HepG2 (cell line): Measurements from ENCODE around the gene NAT10. TPM values are rescaled to one million over a fixed set of nuclear protein-coding genes. Genes with fewer than 3 reads are reported as not detected.

Source experiments
- ARNTL ChIP-seq: sonication (generic); formaldehyde crosslinking; IDR thresholded peaks from 2 replicates; pipeline ENCODE4 v1.4.0; 2020; ENCODE audit warnings: mild to moderate bottlenecking, missing genetic modification reagents
- GPN1 ChIP-seq: sonication (generic); formaldehyde crosslinking; IDR thresholded peaks from 2 replicates; pipeline ENCODE4 v1.5.1; 2020; ENCODE audit warnings: missing genetic modification reagents, borderline replicate concordance
- HOXD1 ChIP-seq: sonication (generic); formaldehyde crosslinking; IDR thresholded peaks from 2 replicates; pipeline ENCODE4 v1.5.0; 2020; ENCODE audit warnings: missing genetic modification reagents
- NFKBIZ ChIP-seq: IDR thresholded peaks from 2 replicates; pipeline ENCODE4 v1.6.1; 2018; ENCODE audit warnings: missing genetic modification reagents, missing compliant biosample characterization
- NR2F2 ChIP-seq: IDR thresholded peaks from 2 replicates; pipeline ENCODE4 v1.6.1; 2012; ENCODE audit warnings: low read depth, inconsistent platforms, borderline replicate concordance
- REXO4 ChIP-seq: sonication (generic); formaldehyde crosslinking; IDR thresholded peaks from 2 replicates; pipeline ENCODE4 v1.8.0; 2022; ENCODE audit warnings: missing genetic modification reagents, mild to moderate bottlenecking, borderline replicate concordance
- TBL1XR1 ChIP-seq: fragments of 150-350 bp; IDR thresholded peaks from 2 replicates; pipeline ENCODE4 v1.6.1; 2014; ENCODE audit warnings: borderline replicate concordance, low read length; ENCODE audit not compliant: partially characterized antibody
- TCF12 ChIP-seq, 2 experiments: fragments of 450-650 bp in 1 of 2; sonication (generic) in 1 of 2; formaldehyde crosslinking in 1 of 2; IDR thresholded peaks; 2 replicates each; pipeline versions ENCODE4 v1.6.1 to v1.8.0; 2017 to 2022; ENCODE audit warnings: antibody characterized with exemption in 1 of 2, mild to moderate bottlenecking in 1 of 2, missing genetic modification reagents in 1 of 2, moderate library complexity in 1 of 2
- polyA plus RNA-seq, 8 experiments: library from polyadenylated mRNA; depleted of rRNA in 3 of 8; stranded (reverse) in 7 of 8; unstranded in 1 of 8; fragments of >200 nt; fragmentation: Illumina TruSeq in 4 of 8; extraction: Trizol in 4 of 8; gene quantifications; 2 replicates each; pipeline versions ENCODE4 v1.2.1 to v1.2.3, GENCODE V29; 2011 to 2016; ENCODE audit warnings: low read depth in 4 of 8, missing spikeins in 1 of 8, mixed read lengths in 1 of 8; ENCODE audit not compliant: insufficient read depth in 1 of 8
- total RNA-seq, 5 experiments: library from RNA; depleted of rRNA; stranded (reverse); fragments of >200 nt; fragmentation: Illumina TruSeq; extraction: Trizol; gene quantifications; 2 replicates each; pipeline ENCODE4 v1.2.3, GENCODE V29; 2016; ENCODE audit warnings: low read depth in 1 of 5
- TF ChIP-seq, protein P1 (sequence below): sonication (generic); formaldehyde crosslinking; IDR thresholded peaks from 2 replicates; pipeline ENCODE4 v1.8.1; 2023; ENCODE audit warnings: mild to moderate bottlenecking, missing genetic modification reagents
- TF ChIP-seq, protein P2 (sequence below): IDR thresholded peaks from 2 replicates; pipeline ENCODE4 v1.6.1; 2018; ENCODE audit warnings: missing genetic modification reagents, mild to moderate bottlenecking, missing compliant biosample characterization
- TF ChIP-seq, protein P3 (sequence below): IDR thresholded peaks from 2 replicates; pipeline ENCODE4 v1.6.1; 2012; ENCODE audit warnings: low read length, improper control_type of control experiment
- TF ChIP-seq, protein P4 (sequence below): sonication (generic); formaldehyde crosslinking; IDR thresholded peaks from 2 replicates; pipeline ENCODE4 v1.5.0; 2020; ENCODE audit warnings: mild to moderate bottlenecking, missing genetic modification reagents, moderate library complexity
- TF ChIP-seq, protein P5 (sequence below): sonication (generic); formaldehyde crosslinking; IDR thresholded peaks from 2 replicates; pipeline ENCODE4 v1.5.1; 2020; ENCODE audit warnings: mild to moderate bottlenecking, moderate library complexity, missing genetic modification reagents
- TF ChIP-seq, protein P6 (sequence below): sonication (generic); formaldehyde crosslinking; IDR thresholded peaks from 2 replicates; pipeline ENCODE4 v1.9.0; 2021; ENCODE audit warnings: missing genetic modification reagents, borderline replicate concordance

NAT10 gene
- total and polyA plus RNA-seq, 2 of the 13 experiments (the other 11 are each of a cell fraction or from before 2014, with no cell fraction given), result 33.9 to 51.9 TPM

DNA sequence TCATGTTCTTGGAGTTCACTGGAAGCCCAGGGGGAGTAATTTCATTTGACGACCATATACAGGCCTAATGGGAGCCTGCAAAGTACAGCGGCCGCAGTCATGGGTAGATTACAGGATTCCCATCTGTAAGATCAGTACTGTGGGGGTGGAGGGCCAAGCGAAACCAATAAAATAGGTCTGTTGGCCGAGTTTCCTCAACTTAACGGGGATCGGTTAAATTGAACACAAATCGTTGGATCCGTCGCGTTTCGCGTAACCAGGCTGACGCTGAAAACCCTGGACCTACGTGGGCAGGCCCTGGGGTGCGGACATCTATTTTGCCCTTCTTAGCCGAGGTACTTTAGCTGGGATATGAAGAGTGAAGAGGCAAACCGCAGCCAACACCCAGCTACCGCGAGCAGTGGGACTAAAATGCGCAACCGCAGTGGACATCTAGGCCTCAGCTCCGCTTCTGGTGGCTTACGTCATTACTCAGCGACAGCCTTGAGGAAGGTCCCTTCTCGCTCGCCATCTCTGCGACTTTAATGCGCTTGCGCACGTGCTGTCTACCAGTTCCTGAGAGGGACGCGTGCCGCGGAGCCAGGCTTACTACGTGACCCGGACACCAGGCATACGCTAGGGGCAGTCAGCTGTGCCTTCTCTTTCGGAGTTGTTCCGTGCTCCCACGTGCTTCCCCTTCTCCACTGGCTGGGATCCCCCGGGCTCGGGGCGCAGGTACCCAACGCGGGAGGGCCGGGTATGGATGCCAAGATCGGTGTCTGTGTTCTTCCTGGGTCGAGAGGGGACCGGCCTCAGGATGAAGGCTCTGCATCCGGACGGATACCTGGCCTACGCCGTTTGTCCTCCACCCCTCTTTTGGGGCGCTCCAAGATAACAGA, at the start of gene NAT10 (continued):
- TF ChIP-seq, protein P1, sequence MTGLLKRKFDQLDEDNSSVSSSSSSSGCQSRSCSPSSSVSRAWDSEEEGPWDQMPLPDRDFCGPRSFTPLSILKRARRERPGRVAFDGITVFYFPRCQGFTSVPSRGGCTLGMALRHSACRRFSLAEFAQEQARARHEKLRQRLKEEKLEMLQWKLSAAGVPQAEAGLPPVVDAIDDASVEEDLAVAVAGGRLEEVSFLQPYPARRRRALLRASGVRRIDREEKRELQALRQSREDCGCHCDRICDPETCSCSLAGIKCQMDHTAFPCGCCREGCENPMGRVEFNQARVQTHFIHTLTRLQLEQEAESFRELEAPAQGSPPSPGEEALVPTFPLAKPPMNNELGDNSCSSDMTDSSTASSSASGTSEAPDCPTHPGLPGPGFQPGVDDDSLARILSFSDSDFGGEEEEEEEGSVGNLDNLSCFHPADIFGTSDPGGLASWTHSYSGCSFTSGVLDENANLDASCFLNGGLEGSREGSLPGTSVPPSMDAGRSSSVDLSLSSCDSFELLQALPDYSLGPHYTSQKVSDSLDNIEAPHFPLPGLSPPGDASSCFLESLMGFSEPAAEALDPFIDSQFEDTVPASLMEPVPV, result peak; percentile 62; the same call in 1 of the 2 replicates
- no peak for TF ChIP-seq TCF12 (IDR thresholded peaks at IDR 0.05)
- TF ChIP-seq TCF12 (CRISPR knock-in tag; IDR thresholded peaks at IDR 0.05), result no peak
- peak; percentile 86 for TF ChIP-seq ARNTL
- TF ChIP-seq NFKBIZ, result no peak
- TF ChIP-seq, protein P2, sequence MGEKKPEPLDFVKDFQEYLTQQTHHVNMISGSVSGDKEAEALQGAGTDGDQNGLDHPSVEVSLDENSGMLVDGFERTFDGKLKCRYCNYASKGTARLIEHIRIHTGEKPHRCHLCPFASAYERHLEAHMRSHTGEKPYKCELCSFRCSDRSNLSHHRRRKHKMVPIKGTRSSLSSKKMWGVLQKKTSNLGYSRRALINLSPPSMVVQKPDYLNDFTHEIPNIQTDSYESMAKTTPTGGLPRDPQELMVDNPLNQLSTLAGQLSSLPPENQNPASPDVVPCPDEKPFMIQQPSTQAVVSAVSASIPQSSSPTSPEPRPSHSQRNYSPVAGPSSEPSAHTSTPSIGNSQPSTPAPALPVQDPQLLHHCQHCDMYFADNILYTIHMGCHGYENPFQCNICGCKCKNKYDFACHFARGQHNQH (CRISPR knock-in tag), result peak; percentile 84
- TF ChIP-seq TBL1XR1, result peak; percentile 51
- no peak for TF ChIP-seq REXO4 (CRISPR knock-in tag)
- TF ChIP-seq, protein P3, sequence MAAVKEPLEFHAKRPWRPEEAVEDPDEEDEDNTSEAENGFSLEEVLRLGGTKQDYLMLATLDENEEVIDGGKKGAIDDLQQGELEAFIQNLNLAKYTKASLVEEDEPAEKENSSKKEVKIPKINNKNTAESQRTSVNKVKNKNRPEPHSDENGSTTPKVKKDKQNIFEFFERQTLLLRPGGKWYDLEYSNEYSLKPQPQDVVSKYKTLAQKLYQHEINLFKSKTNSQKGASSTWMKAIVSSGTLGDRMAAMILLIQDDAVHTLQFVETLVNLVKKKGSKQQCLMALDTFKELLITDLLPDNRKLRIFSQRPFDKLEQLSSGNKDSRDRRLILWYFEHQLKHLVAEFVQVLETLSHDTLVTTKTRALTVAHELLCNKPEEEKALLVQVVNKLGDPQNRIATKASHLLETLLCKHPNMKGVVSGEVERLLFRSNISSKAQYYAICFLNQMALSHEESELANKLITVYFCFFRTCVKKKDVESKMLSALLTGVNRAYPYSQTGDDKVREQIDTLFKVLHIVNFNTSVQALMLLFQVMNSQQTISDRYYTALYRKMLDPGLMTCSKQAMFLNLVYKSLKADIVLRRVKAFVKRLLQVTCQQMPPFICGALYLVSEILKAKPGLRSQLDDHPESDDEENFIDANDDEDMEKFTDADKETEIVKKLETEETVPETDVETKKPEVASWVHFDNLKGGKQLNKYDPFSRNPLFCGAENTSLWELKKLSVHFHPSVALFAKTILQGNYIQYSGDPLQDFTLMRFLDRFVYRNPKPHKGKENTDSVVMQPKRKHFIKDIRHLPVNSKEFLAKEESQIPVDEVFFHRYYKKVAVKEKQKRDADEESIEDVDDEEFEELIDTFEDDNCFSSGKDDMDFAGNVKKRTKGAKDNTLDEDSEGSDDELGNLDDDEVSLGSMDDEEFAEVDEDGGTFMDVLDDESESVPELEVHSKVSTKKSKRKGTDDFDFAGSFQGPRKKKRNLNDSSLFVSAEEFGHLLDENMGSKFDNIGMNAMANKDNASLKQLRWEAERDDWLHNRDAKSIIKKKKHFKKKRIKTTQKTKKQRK, result no peak
- TF ChIP-seq, protein P4, sequence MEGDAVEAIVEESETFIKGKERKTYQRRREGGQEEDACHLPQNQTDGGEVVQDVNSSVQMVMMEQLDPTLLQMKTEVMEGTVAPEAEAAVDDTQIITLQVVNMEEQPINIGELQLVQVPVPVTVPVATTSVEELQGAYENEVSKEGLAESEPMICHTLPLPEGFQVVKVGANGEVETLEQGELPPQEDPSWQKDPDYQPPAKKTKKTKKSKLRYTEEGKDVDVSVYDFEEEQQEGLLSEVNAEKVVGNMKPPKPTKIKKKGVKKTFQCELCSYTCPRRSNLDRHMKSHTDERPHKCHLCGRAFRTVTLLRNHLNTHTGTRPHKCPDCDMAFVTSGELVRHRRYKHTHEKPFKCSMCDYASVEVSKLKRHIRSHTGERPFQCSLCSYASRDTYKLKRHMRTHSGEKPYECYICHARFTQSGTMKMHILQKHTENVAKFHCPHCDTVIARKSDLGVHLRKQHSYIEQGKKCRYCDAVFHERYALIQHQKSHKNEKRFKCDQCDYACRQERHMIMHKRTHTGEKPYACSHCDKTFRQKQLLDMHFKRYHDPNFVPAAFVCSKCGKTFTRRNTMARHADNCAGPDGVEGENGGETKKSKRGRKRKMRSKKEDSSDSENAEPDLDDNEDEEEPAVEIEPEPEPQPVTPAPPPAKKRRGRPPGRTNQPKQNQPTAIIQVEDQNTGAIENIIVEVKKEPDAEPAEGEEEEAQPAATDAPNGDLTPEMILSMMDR, result peak; percentile 53
- TF ChIP-seq, protein P5, sequence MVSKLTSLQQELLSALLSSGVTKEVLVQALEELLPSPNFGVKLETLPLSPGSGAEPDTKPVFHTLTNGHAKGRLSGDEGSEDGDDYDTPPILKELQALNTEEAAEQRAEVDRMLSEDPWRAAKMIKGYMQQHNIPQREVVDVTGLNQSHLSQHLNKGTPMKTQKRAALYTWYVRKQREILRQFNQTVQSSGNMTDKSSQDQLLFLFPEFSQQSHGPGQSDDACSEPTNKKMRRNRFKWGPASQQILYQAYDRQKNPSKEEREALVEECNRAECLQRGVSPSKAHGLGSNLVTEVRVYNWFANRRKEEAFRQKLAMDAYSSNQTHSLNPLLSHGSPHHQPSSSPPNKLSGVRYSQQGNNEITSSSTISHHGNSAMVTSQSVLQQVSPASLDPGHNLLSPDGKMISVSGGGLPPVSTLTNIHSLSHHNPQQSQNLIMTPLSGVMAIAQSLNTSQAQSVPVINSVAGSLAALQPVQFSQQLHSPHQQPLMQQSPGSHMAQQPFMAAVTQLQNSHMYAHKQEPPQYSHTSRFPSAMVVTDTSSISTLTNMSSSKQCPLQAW (CRISPR knock-in tag), result peak; percentile 75
- TF ChIP-seq GPN1 (CRISPR knock-in tag), result no peak
- peak; percentile 96 for TF ChIP-seq HOXD1 (CRISPR knock-in tag)
- TF ChIP-seq, protein P6, sequence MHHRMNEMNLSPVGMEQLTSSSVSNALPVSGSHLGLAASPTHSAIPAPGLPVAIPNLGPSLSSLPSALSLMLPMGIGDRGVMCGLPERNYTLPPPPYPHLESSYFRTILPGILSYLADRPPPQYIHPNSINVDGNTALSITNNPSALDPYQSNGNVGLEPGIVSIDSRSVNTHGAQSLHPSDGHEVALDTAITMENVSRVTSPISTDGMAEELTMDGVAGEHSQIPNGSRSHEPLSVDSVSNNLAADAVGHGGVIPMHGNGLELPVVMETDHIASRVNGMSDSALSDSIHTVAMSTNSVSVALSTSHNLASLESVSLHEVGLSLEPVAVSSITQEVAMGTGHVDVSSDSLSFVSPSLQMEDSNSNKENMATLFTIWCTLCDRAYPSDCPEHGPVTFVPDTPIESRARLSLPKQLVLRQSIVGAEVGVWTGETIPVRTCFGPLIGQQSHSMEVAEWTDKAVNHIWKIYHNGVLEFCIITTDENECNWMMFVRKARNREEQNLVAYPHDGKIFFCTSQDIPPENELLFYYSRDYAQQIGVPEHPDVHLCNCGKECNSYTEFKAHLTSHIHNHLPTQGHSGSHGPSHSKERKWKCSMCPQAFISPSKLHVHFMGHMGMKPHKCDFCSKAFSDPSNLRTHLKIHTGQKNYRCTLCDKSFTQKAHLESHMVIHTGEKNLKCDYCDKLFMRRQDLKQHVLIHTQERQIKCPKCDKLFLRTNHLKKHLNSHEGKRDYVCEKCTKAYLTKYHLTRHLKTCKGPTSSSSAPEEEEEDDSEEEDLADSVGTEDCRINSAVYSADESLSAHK, result no peak
- TF ChIP-seq NR2F2, result peak; percentile 16; the same call in 1 of the 2 replicates
